GM23338 (cell line): ENCODE data around the gene RNASE8.

Experiments used
- EZH2 ChIP-seq: fragments of 200-600 bp; sonication (generic); IDR thresholded peaks from one replicate; pipeline ENCODE4 v1.8.0; 2017; ENCODE audit warnings: antibody characterized with exemption, mild to moderate bottlenecking, low read depth; ENCODE audit not compliant: unreplicated experiment
- EZH2phosphoT487 ChIP-seq: fragments of 200-600 bp; sonication (generic); IDR thresholded peaks from one replicate; pipeline ENCODE4 v1.8.1; 2018; ENCODE audit warnings: antibody characterized with exemption; ENCODE audit not compliant: unreplicated experiment
- POLR2AphosphoS5 ChIP-seq: IDR thresholded peaks from 2 replicates; pipeline ENCODE4 v1.6.1; 2016; ENCODE audit warnings: antibody characterized with exemption, low read depth
- ZNF331 ChIP-seq: fragments of 250-450 bp; sonication (Bioruptor Pico); IDR thresholded peaks from 2 replicates; pipeline ENCODE4 v1.5.0; 2020; ENCODE audit warnings: low read depth, mild to moderate bottlenecking, moderate library complexity
- TF ChIP-seq, protein P1 (sequence below), 2 experiments: fragments of 200-600 bp in 1 of 2; sonication (generic) in 1 of 2; conservative IDR thresholded peaks; 2 replicates each; pipeline versions ENCODE4 v1.5.1 to v1.6.1; 2016 to 2017; ENCODE audit warnings: antibody characterized with exemption in 2 of 2, low read depth in 2 of 2, mild to moderate bottlenecking in 2 of 2, moderate library complexity in 1 of 2
- TF ChIP-seq, protein P2 (sequence below): IDR thresholded peaks from 2 replicates; pipeline ENCODE4 v1.6.1; 2016; ENCODE audit warnings: antibody characterized with exemption
- TF ChIP-seq, protein P3 (sequence below): IDR thresholded peaks from one replicate; pipeline ENCODE4 v1.6.1; 2018; ENCODE audit warnings: antibody characterized with exemption; ENCODE audit not compliant: unreplicated experiment

DNA sequence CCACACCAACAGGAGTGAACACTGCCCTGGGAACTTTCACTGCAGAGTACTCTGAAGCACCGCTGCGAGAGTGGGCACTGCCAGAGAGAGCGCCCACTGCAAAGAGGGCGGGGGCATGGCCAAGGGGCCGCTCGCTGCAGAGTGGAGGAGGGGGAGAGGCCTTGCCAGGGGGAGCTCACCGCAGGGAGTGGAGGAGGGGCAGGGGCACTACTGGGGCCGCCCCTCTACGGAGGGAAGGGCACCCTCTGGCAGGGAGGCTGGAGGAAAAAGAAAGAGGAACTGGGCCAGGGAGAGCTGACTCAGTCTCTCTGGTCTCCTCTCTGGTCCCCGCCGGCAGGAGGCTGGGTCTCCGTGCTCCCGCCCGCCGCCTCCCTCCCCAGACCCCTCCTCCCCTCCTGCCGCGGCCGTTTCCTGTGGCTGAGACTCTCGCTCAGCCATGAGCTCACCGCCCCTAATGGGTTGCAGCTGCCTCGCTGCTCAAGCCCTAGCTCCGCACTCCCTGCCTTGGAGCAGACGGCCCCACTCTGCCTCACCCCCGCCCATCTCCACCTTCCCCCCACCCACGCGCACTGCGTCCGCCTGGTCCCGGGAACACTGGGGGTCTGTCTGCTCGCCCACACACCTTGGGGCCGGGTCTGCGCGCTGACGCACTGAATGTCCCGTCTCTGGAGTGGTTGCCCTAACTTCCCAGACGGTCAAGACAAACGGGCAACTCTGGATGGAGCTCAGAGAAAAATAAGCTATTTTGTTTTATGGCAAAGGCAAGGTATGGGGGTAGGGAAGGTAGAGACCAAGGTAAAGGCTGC lies 13.8 kb downstream of the RNASE8 start:
- TF ChIP-seq, protein P1, sequence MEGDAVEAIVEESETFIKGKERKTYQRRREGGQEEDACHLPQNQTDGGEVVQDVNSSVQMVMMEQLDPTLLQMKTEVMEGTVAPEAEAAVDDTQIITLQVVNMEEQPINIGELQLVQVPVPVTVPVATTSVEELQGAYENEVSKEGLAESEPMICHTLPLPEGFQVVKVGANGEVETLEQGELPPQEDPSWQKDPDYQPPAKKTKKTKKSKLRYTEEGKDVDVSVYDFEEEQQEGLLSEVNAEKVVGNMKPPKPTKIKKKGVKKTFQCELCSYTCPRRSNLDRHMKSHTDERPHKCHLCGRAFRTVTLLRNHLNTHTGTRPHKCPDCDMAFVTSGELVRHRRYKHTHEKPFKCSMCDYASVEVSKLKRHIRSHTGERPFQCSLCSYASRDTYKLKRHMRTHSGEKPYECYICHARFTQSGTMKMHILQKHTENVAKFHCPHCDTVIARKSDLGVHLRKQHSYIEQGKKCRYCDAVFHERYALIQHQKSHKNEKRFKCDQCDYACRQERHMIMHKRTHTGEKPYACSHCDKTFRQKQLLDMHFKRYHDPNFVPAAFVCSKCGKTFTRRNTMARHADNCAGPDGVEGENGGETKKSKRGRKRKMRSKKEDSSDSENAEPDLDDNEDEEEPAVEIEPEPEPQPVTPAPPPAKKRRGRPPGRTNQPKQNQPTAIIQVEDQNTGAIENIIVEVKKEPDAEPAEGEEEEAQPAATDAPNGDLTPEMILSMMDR (conservative IDR thresholded peaks at IDR 0.05; ENCODE audit: low read depth in 2 of 2): no peak
- TF ChIP-seq POLR2AphosphoS5 (peak; percentile 55; the same call in 1 of the 2 replicates), EZH2 (no peak), ZNF331 (CRISPR knock-in tag) (no peak), EZH2phosphoT487 (no peak)
- TF ChIP-seq, protein P2, sequence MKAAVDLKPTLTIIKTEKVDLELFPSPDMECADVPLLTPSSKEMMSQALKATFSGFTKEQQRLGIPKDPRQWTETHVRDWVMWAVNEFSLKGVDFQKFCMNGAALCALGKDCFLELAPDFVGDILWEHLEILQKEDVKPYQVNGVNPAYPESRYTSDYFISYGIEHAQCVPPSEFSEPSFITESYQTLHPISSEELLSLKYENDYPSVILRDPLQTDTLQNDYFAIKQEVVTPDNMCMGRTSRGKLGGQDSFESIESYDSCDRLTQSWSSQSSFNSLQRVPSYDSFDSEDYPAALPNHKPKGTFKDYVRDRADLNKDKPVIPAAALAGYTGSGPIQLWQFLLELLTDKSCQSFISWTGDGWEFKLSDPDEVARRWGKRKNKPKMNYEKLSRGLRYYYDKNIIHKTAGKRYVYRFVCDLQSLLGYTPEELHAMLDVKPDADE: peak; percentile 40; the same call in 1 of the 2 replicates
- TF ChIP-seq, protein P3, sequence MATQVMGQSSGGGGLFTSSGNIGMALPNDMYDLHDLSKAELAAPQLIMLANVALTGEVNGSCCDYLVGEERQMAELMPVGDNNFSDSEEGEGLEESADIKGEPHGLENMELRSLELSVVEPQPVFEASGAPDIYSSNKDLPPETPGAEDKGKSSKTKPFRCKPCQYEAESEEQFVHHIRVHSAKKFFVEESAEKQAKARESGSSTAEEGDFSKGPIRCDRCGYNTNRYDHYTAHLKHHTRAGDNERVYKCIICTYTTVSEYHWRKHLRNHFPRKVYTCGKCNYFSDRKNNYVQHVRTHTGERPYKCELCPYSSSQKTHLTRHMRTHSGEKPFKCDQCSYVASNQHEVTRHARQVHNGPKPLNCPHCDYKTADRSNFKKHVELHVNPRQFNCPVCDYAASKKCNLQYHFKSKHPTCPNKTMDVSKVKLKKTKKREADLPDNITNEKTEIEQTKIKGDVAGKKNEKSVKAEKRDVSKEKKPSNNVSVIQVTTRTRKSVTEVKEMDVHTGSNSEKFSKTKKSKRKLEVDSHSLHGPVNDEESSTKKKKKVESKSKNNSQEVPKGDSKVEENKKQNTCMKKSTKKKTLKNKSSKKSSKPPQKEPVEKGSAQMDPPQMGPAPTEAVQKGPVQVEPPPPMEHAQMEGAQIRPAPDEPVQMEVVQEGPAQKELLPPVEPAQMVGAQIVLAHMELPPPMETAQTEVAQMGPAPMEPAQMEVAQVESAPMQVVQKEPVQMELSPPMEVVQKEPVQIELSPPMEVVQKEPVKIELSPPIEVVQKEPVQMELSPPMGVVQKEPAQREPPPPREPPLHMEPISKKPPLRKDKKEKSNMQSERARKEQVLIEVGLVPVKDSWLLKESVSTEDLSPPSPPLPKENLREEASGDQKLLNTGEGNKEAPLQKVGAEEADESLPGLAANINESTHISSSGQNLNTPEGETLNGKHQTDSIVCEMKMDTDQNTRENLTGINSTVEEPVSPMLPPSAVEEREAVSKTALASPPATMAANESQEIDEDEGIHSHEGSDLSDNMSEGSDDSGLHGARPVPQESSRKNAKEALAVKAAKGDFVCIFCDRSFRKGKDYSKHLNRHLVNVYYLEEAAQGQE: no peak
